Upper lobe of left lung (tissue), 6 donors: ENCODE measurements around the gene TMEM92. TPM values are rescaled to one million over a fixed set of nuclear protein-coding genes. Genes with fewer than 3 reads are reported as not detected.
"Not testable (repeated sequence)": the region's sequence is repeated elsewhere in the genome, so short reads cannot be mapped to it uniquely, and the experiment has no call there.

Experiments used
- ATAC-seq, 2 donors: fragments of 200-7000 bp; cut with Tn5 transposase; one replicate each; pipeline ENCODE4 v1.9.1; 2022; ENCODE audit warnings: mild to moderate bottlenecking in 2 of 2, moderate library complexity in 2 of 2; ENCODE audit not compliant: low FRiP score in 2 of 2
- DNase-seq, 2 donors: peaks; one replicate each; pipeline ENCODE4 v3.0.0-alpha.2; 2019 to 2020
- H3K27ac ChIP-seq, 4 donors: fragments of 200-600 bp; sonication (generic); one replicate each; pipeline ENCODE4 v1.5.1; 2016 to 2019
- H3K27me3 ChIP-seq, 4 donors: fragments of 200-600 bp; sonication (generic); one replicate each; pipeline ENCODE4 v1.5.1; 2017 to 2019
- H3K36me3 ChIP-seq, 4 donors: fragments of 200-600 bp; sonication (generic); one replicate each; pipeline ENCODE4 v1.5.1; 2016 to 2019
- H3K4me1 ChIP-seq, 4 donors: fragments of 200-600 bp; sonication (generic); one replicate each; pipeline ENCODE4 v1.5.1; 2018 to 2019
- H3K4me3 ChIP-seq, 4 donors: fragments of 200-600 bp; sonication (generic); one replicate each; pipeline ENCODE4 v1.5.1; 2017 to 2019; ENCODE audit warnings: mild to moderate bottlenecking in 2 of 4, moderate library complexity in 1 of 4
- H3K9me3 ChIP-seq, 4 donors: fragments of 200-600 bp; sonication (generic); one replicate each; pipeline ENCODE4 v1.5.1; 2018 to 2019
- EP300 ChIP-seq, 4 donors: sonication (generic); formaldehyde crosslinking; IDR thresholded peaks; one replicate each; pipeline ENCODE4 v1.5.1; 2017; ENCODE audit warnings: antibody characterized with exemption in 4 of 4, control low read depth in 2 of 4
- POLR2A ChIP-seq, 4 donors: fragments of 450-650 bp; IDR thresholded peaks; one replicate each; pipeline ENCODE4 v1.5.1; 2016 to 2017; ENCODE audit warnings: antibody characterized with exemption in 4 of 4, mild to moderate bottlenecking in 2 of 4
- POLR2AphosphoS5 ChIP-seq, 2 donors: sonication (generic); formaldehyde crosslinking; IDR thresholded peaks; one replicate each; pipeline ENCODE4 v1.5.1; 2017; ENCODE audit warnings: antibody characterized with exemption in 2 of 2
- WGBS, 2 donors: methylation state at CpG; one replicate each; pipeline ENCODE4 v1.1.5; 2017 to 2018; 5-methylcytosine and 5-hydroxymethylcytosine counted together
- total RNA-seq, 6 donors: library from RNA; depleted of rRNA in 4 of 6; stranded (reverse); fragments of >200 nt in 4 of 6; gene quantifications; one replicate each; pipeline versions ENCODE4 v1.1.0 to v1.2.1, GENCODE V29; 2016 to 2021
- TF ChIP-seq, protein P1 (sequence below), 6 experiments: fragments of 450-650 bp in 4 of 6; fragments of 200-600 bp in 2 of 6; sonication (generic) in 2 of 6; IDR thresholded peaks; one replicate each; pipeline ENCODE4 v1.5.1; 2016 to 2019; ENCODE audit warnings: antibody characterized with exemption in 6 of 6
- donor health status: DM: no; HTN: no; CAD: no; lungs with moderate emphysema.
- donor health status: DM: no; HTN: yes; CAD: no; lungs with severe emphysema.

TMEM92 gene
- total RNA-seq, 6 donors from 2014 or later = 1.3 to 15.7 (median 3.8) TPM

DNA sequence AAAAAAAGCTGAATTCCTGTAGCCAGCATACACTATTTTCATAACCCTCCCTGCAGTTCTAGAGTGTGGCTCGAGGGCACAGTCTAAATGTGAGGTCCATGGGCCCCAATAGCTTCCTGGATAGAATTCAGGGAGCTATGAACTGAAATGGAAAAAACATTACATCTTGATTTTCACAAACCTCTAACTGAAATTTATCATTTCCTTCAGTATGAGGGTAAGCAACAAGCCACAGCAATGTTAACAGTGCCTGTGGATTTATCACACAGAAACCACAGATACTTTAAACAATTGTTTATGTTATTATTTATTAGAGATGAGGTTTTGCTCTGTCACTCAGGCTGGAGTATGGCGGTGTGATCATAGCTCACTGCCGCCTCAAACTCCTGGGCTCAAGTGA, 18.2 kb downstream of the TMEM92 start:
- H3K9me3 ChIP-seq = no peaks in the 10 kb centered on the region
- H3K4me1 ChIP-seq = peaks cover 18 to 28% (median 27%) of the 10 kb centered on the region in 4 donors
- no peak overlapping the region for H3K27ac ChIP-seq
- no peaks in the 10 kb centered on the region for H3K36me3 ChIP-seq
- WGBS, 2 donors = 81 to 93% methylated on average over 3 of the region's 3 CpGs
- no peak overlapping the region for H3K4me3 ChIP-seq
- TF ChIP-seq, protein P1, sequence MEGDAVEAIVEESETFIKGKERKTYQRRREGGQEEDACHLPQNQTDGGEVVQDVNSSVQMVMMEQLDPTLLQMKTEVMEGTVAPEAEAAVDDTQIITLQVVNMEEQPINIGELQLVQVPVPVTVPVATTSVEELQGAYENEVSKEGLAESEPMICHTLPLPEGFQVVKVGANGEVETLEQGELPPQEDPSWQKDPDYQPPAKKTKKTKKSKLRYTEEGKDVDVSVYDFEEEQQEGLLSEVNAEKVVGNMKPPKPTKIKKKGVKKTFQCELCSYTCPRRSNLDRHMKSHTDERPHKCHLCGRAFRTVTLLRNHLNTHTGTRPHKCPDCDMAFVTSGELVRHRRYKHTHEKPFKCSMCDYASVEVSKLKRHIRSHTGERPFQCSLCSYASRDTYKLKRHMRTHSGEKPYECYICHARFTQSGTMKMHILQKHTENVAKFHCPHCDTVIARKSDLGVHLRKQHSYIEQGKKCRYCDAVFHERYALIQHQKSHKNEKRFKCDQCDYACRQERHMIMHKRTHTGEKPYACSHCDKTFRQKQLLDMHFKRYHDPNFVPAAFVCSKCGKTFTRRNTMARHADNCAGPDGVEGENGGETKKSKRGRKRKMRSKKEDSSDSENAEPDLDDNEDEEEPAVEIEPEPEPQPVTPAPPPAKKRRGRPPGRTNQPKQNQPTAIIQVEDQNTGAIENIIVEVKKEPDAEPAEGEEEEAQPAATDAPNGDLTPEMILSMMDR (IDR thresholded peaks at IDR 0.05) = no peak
- TF ChIP-seq POLR2A (IDR thresholded peaks at IDR 0.05) = no peak
- H3K27me3 ChIP-seq = no peaks in the 10 kb centered on the region
- DNase-seq (no peak), ATAC-seq (no peak)

- H3K4me3 ChIP-seq = no peak overlapping the region
Measured at GRCh38 chr17:50295021-50295420, 20.8 kb downstream of the TMEM92 start.

DNA sequence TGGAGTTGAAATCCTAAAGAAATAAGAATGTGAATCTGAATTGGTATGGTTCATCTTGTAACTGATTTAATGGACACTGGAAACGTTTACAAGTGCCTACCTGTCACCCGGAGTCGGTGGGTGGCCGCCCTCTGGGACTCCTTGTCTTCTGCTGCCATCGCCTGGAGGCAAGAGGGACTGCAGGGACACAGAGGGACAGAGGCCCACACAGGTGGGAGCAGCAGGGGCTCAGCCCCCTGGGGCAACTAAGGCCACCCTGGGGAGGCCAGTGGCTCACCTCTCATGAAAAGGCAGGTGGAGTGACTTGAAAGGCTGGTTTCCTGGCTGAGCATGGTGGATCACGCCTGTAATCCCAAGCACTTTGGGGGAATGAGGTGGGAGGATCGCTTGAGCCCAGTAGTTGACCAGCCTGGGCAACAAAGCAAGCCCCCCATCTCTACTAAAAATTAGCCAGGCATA, 23.2 kb downstream of the TMEM92 start:
- H3K4me3 ChIP-seq = no peak overlapping the region
- WGBS, 2 donors = 6 to 17% methylated on average over 5 to 7 of the region's 7 CpGs
- H3K9me3 ChIP-seq = no peaks in the 10 kb centered on the region
- ATAC-seq (peak; percentile 90 to 93), DNase-seq (peak in 1 of 2 donors; percentile 86)
- H3K36me3 ChIP-seq = no peaks in the 10 kb centered on the region
- no peak for TF ChIP-seq EP300 (IDR thresholded peaks at IDR 0.05)
- TF ChIP-seq, protein P1 (IDR thresholded peaks at IDR 0.05) = peak; percentile 91 to 96 (median 94)
- H3K27ac ChIP-seq = no peak overlapping the region
- H3K27me3 ChIP-seq = no peaks in the 10 kb centered on the region
- H3K4me1 ChIP-seq = no peaks in the 10 kb centered on the region

More at GRCh38 chr17:50295021-50295420, 20.8 kb downstream of the TMEM92 start:
- 65 to 79% methylated on average over 4 of the region's 4 CpGs for WGBS, 2 donors
- Histone ChIP-seq H3K27me3 (no peaks in the 10 kb centered on the region), H3K9me3 (no peaks in the 10 kb centered on the region), H3K36me3 (no peaks in the 10 kb centered on the region), H3K4me1 (peaks cover 8 to 9% (median 8%) of the 10 kb centered on the region in 4 donors), H3K27ac (no peak overlapping the region)
- no peak for TF ChIP-seq POLR2A (IDR thresholded peaks at IDR 0.05)
- TF ChIP-seq POLR2AphosphoS5 (IDR thresholded peaks at IDR 0.05) = no peak
- TF ChIP-seq, protein P1 (IDR thresholded peaks at IDR 0.05) = no peak
- TF ChIP-seq EP300 (IDR thresholded peaks at IDR 0.05) = no peak
- DNase-seq = no peak
- ATAC-seq = no peak

GRCh38 chr17:50298018-50298417, 23.8 kb downstream of the TMEM92 start:
- Histone ChIP-seq H3K9me3 (no peaks in the 10 kb centered on the region), H3K27ac (no peak overlapping the region), H3K4me3 (no peak overlapping the region), H3K4me1 (no peaks in the 10 kb centered on the region), H3K27me3 (no peaks in the 10 kb centered on the region), H3K36me3 (no peaks in the 10 kb centered on the region)
- ATAC-seq (no peak), DNase-seq (no peak)
- 70 to 71% methylated on average over 11 of the region's 11 CpGs for WGBS, 2 donors
- no peak for TF ChIP-seq POLR2AphosphoS5 (IDR thresholded peaks at IDR 0.05)
- no peak for TF ChIP-seq EP300 (IDR thresholded peaks at IDR 0.05)
- TF ChIP-seq, protein P1 (IDR thresholded peaks at IDR 0.05) = no peak

DNA sequence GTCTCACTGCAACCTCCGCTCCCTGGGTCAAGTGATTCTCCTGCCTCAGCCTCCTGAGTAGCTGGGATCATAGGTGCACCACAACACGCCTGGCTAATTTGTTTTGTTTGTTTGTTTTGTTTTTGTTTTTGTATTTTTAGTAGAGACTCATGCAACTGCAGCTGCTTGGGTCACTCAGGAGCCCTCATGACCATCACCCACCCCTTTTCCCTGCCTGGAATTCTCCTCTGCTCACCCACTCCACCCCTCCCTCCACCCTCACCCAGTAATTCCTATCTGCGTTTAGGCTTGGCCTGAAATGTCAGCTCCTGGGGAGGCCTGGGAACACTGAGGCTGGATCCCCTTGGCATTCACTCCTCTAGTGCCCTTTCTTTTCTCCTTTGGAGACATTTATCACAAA, 25.5 kb downstream of the TMEM92 start:
- WGBS, 2 donors = 76 to 81% methylated on average over 3 of the region's 3 CpGs

DNA sequence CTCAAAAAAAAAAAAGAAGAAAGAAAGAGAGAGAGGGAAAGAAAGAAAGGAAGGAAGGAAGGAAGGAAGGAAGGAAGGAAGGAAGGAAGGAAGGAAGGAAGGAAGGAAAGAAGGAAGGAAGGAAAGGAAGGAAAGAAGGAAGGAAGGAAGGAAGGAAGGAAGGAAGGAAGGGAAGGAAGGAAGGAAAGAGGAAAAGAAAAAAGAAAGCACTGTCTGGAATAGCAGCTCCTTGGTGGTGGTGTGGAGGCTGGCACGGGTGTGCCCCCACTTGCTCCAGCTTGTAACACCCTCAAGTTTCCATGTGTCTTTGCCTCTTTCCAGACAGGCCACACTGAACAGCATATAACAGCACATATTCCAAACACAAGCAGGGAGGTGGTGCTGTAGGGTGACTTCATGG, 26.6 kb downstream of the TMEM92 start:
- not testable (repeated sequence) for H3K4me3 ChIP-seq, DNase-seq, ATAC-seq, H3K27ac ChIP-seq, H3K36me3 ChIP-seq, H3K9me3 ChIP-seq, H3K27me3 ChIP-seq
- peaks cover 5 to 14% (median 10%) of the 10 kb centered on the region in 4 donors for H3K4me1 ChIP-seq
- WGBS, 2 donors = 47 to 58% methylated on average over 1 of the region's 1 CpG

More for the DNA sequence above, 25.5 kb downstream of the TMEM92 start:
- H3K27ac ChIP-seq = no peak overlapping the region
- H3K9me3 ChIP-seq = no peaks in the 10 kb centered on the region
- peaks cover under 1 to 6% (median 4%) of the 10 kb centered on the region in 4 donors for H3K4me1 ChIP-seq
- no peaks in the 10 kb centered on the region for H3K36me3 ChIP-seq
- TF ChIP-seq, protein P1 (IDR thresholded peaks at IDR 0.05) = no peak
- TF ChIP-seq POLR2A (IDR thresholded peaks at IDR 0.05) = no peak
- TF ChIP-seq EP300 (IDR thresholded peaks at IDR 0.05) = no peak
- no peak for TF ChIP-seq POLR2AphosphoS5 (IDR thresholded peaks at IDR 0.05)
- H3K4me3 ChIP-seq = no peak overlapping the region
- no peaks in the 10 kb centered on the region for H3K27me3 ChIP-seq
- no peak for DNase-seq
- no peak for ATAC-seq
